HG03439 (cell line): ENCODE results near the gene ZBTB8B.

Experiments
- ATAC-seq: cut with Tn5 transposase; IDR thresholded peaks from one replicate; pipeline ENCODE4 v1.9.1; 2021; ENCODE audit warnings: mild to moderate bottlenecking, moderate library complexity; ENCODE audit not compliant: unreplicated experiment

Gene ZBTB8B

GRCh38 chr1:32503153-32503552 is 38.3 kb downstream of the ZBTB8B start:
- ATAC-seq: no peak

GRCh38 chr1:32507021-32507420 is 42.1 kb downstream of the ZBTB8B start:
- ATAC-seq: no peak

GRCh38 chr1:32508761-32509160 is 43.9 kb downstream of the ZBTB8B start:
- no peak for ATAC-seq

- ATAC-seq: no peak
Measured at GRCh38 chr1:32509939-32510338, 45.1 kb downstream of the ZBTB8B start.
